SK-N-SH (cell line): ENCODE data around the gene PCDHGC4. TPM values are rescaled to one million over a fixed set of nuclear protein-coding genes. Genes with fewer than 3 reads are reported as not detected.

Experiments used
- CTCF ChIA-PET: fragments of 300-600, 350-600 bp; formaldehyde crosslinking; extraction: SDS; loops from one replicate; lab custom pipeline; 2021; lab: Yijun Ruan, JAX
- POLR2A ChIA-PET: fragments of 350-600 bp; sonication (Branson Sonifier 250); formaldehyde crosslinking; extraction: SDS; loops from one replicate; lab custom pipeline; 2020; ENCODE audit warnings: antibody characterized with exemption, inconsistent platforms; lab: Yijun Ruan, JAX
- DNase-seq: peaks from one replicate; pipeline ENCODE4 v3.0.0; 2012
- H2AFZ ChIP-seq: fragments of 200-600 bp; sonication (generic); 2 replicates; pipeline ENCODE4 v1.8.1; 2016; ENCODE audit warnings: antibody characterized with exemption, mild to moderate bottlenecking, low read depth
- H3F3A ChIP-seq: fragments of 200-600 bp; sonication (generic); replicated peaks from 2 replicates; pipeline ENCODE3; 2016; ENCODE audit warnings: antibody characterized with exemption, mild to moderate bottlenecking; ENCODE audit not compliant: insufficient read depth
- H3K27ac ChIP-seq, 2 experiments: fragments of 200-500 bp in 1 of 2; fragments of 200-600 bp in 1 of 2; sonication (Bioruptor generic) in 1 of 2; sonication (generic), shearing (Covaris generic) in 1 of 2; 2 replicates each; pipeline versions ENCODE4 v1.5.1 to v1.6.1; 2014 to 2016; ENCODE audit warnings: low read depth in 2 of 2, inconsistent platforms in 1 of 2, low read length in 1 of 2, mild to moderate bottlenecking in 1 of 2, mixed read lengths in 1 of 2
- H3K27me3 ChIP-seq: fragments of 200-600 bp; sonication (generic), shearing (Covaris generic); 2 replicates; pipeline ENCODE4 v1.6.1; 2016; ENCODE audit warnings: mixed run types; ENCODE audit not compliant: insufficient read depth
- H3K36me3 ChIP-seq, 2 experiments: fragments of 200-500 bp in 1 of 2; fragments of 200-600 bp in 1 of 2; sonication (Bioruptor generic) in 1 of 2; sonication (generic) in 1 of 2; replicated peaks in 1 of 2; 2 replicates each; pipeline versions ENCODE3 to v1.5.1; 2014 to 2016; ENCODE audit warnings: low read length in 1 of 2, mild to moderate bottlenecking in 1 of 2; ENCODE audit not compliant: insufficient read depth in 2 of 2, control insufficient read depth in 1 of 2
- H3K4me1 ChIP-seq, 2 experiments: fragments of 200-500 bp in 1 of 2; fragments of 200-600 bp in 1 of 2; sonication (Bioruptor generic) in 1 of 2; sonication (generic), shearing (Covaris generic) in 1 of 2; 2 replicates each; pipeline versions ENCODE4 v1.5.1 to v1.6.1; 2014 to 2016; ENCODE audit warnings: low read depth in 1 of 2, low read length in 1 of 2, mixed run types in 1 of 2; ENCODE audit not compliant: insufficient read depth in 2 of 2, control insufficient read depth in 1 of 2
- H3K4me2 ChIP-seq: fragments of 200-600 bp; sonication (generic), shearing (Covaris generic); 2 replicates; pipeline ENCODE4 v1.6.1; 2017; ENCODE audit warnings: mixed run types
- H3K4me3 ChIP-seq, 2 experiments: fragments of 200-500 bp in 1 of 2; fragments of 200-600 bp in 1 of 2; sonication (Bioruptor generic) in 1 of 2; sonication (generic), shearing (Covaris generic) in 1 of 2; 2 replicates each; pipeline versions ENCODE4 v1.5.1 to v1.8.1; 2014 to 2016; ENCODE audit warnings: low read depth in 2 of 2, inconsistent platforms in 1 of 2, low read length in 1 of 2, mild to moderate bottlenecking in 1 of 2, mixed read lengths in 1 of 2, moderate library complexity in 1 of 2
- H3K79me2 ChIP-seq: fragments of 200-600 bp; sonication (generic); 2 replicates; pipeline ENCODE4 v1.8.1; 2017; ENCODE audit warnings: mild to moderate bottlenecking; ENCODE audit not compliant: insufficient read depth
- H3K9ac ChIP-seq: fragments of 200-600 bp; sonication (generic); 2 replicates; pipeline ENCODE4 v1.6.1; 2017; ENCODE audit warnings: mixed run types
- H3K9me2 ChIP-seq: fragments of 200-600 bp; sonication (generic); 2 replicates; pipeline ENCODE4 v1.6.1; 2017; ENCODE audit warnings: mixed run types
- H3K9me3 ChIP-seq: fragments of 200-600 bp; sonication (generic); 2 replicates; pipeline ENCODE4 v1.6.1; 2017; ENCODE audit warnings: mixed run types, mild to moderate bottlenecking, moderate library complexity
- H4K20me1 ChIP-seq: fragments of 200-600 bp; sonication (generic); 2 replicates; pipeline ENCODE4 v1.6.1; 2017; ENCODE audit warnings: mild to moderate bottlenecking, mixed run types; ENCODE audit not compliant: insufficient read depth
- ELF1 ChIP-seq: IDR thresholded peaks from 2 replicates; pipeline ENCODE4 v1.4.0; 2012
- EZH2phosphoT487 ChIP-seq: fragments of 200-600 bp; sonication (generic); IDR thresholded peaks from 2 replicates; pipeline ENCODE4 v1.6.1; 2017; ENCODE audit warnings: low read depth, mixed run types, mild to moderate bottlenecking, antibody characterized with exemption, moderate library complexity, borderline replicate concordance
- IRF3 ChIP-seq: fragments of 150-350 bp; IDR thresholded peaks from 2 replicates; pipeline ENCODE4 v1.6.1; 2016; ENCODE audit warnings: mild to moderate bottlenecking, low read depth, low read length
- MAX ChIP-seq: IDR thresholded peaks from 2 replicates; pipeline ENCODE4 v1.4.0; 2012; ENCODE audit warnings: low read depth
- MEF2A ChIP-seq: IDR thresholded peaks from 2 replicates; pipeline ENCODE4 v1.4.0; 2012; ENCODE audit warnings: low read depth, borderline replicate concordance
- MXI1 ChIP-seq: IDR thresholded peaks from 2 replicates; pipeline ENCODE4 v1.6.1; 2012; ENCODE audit warnings: mild to moderate bottlenecking, low read depth, low read length, improper control_type of control experiment
- NFIC ChIP-seq: IDR thresholded peaks from 2 replicates; pipeline ENCODE4 v1.4.0; 2012; ENCODE audit warnings: borderline replicate concordance
- POLR2AphosphoS5 ChIP-seq: IDR thresholded peaks from 2 replicates; pipeline ENCODE4 v1.6.1; 2012; ENCODE audit warnings: low read depth, low read length
- RAD21 ChIP-seq: IDR thresholded peaks from 2 replicates; pipeline ENCODE4 v1.6.1; 2012; ENCODE audit warnings: mild to moderate bottlenecking, low read length
- REST ChIP-seq: IDR thresholded peaks from 2 replicates; pipeline ENCODE4 v1.6.1; 2012; ENCODE audit warnings: mild to moderate bottlenecking, low read depth, low read length, moderate library complexity
- RFX5 ChIP-seq: IDR thresholded peaks from 2 replicates; pipeline ENCODE4 v1.6.1; 2012; ENCODE audit warnings: mild to moderate bottlenecking, improper control_type of control experiment, low read length
- SIN3A ChIP-seq: IDR thresholded peaks from 2 replicates; pipeline ENCODE4 v1.6.1; 2012; ENCODE audit warnings: low read depth, mild to moderate bottlenecking, low read length, moderate library complexity, borderline replicate concordance
- TAF1 ChIP-seq: IDR thresholded peaks from 2 replicates; pipeline ENCODE4 v1.6.1; 2012; ENCODE audit warnings: low read depth, mild to moderate bottlenecking, low read length, moderate library complexity, borderline replicate concordance
- TCF12 ChIP-seq: IDR thresholded peaks from 2 replicates; pipeline ENCODE4 v1.4.0; 2012
- TEAD4 ChIP-seq: IDR thresholded peaks from 2 replicates; pipeline ENCODE4 v1.4.0; 2012; ENCODE audit warnings: mild to moderate bottlenecking, borderline replicate concordance; ENCODE audit not compliant: insufficient read depth
- USF1 ChIP-seq: IDR thresholded peaks from 2 replicates; pipeline ENCODE4 v1.4.0; 2012; ENCODE audit warnings: low read depth, borderline replicate concordance
- USF2 ChIP-seq: fragments of 150-350 bp; IDR thresholded peaks from 2 replicates; pipeline ENCODE4 v1.6.1; 2017; ENCODE audit warnings: antibody characterized with exemption, low read length, low read depth, borderline replicate concordance
- WGBS: methylation state at CpG from one replicate; pipeline ENCODE4 v1.1.6; 2017; ENCODE audit warnings: low lambda C conversion rate; 5-methylcytosine and 5-hydroxymethylcytosine counted together
- polyA plus RNA-seq, 3 experiments: library from polyadenylated mRNA; depleted of rRNA; stranded (reverse); fragments of >200 nt; gene quantifications; 2 replicates each; pipeline ENCODE4 v1.2.3, GENCODE V29; 2012

The PCDHGC4 gene
- polyA plus RNA-seq, 1 of the 3 experiments (the other 2 are of a cell fraction) = 0.53 TPM

GRCh38 chr5:141495453-141495811 lies 10.6 kb downstream of the PCDHGC4 start:
- H3K9me3 ChIP-seq = no peaks in the 10 kb centered on the region
- H3K4me3 ChIP-seq = no peak overlapping the region
- POLR2A ChIA-PET = interaction anchor here (1.1 kb wide), 1 partner anchor 9 kb away, joined by 4 read pairs; no protein-coding TSS in a partner anchor
- no peak overlapping the region for H3K4me2 ChIP-seq
- no peaks in the 10 kb centered on the region for H3K9me2 ChIP-seq
- H3K27me3 ChIP-seq = no peaks in the 10 kb centered on the region
- H3K4me1 ChIP-seq = peaks cover 2 to 39% of the 10 kb centered on the region in 2 experiments; a peak in 3 of 4 replicates
- H3K9ac ChIP-seq = no peak overlapping the region
- peaks cover 45% of the 10 kb centered on the region for H3K79me2 ChIP-seq
- peaks cover 17 to 25% of the 10 kb centered on the region in 2 experiments for H3K36me3 ChIP-seq
- peaks cover 4% of the 10 kb centered on the region; the same call in 1 of the 2 replicates for H4K20me1 ChIP-seq
- no peak overlapping the region for H3K27ac ChIP-seq
- peaks cover 2% of the 10 kb centered on the region for H3F3A ChIP-seq
- CTCF ChIA-PET = interaction anchor here (1.0 kb wide), 1 partner anchor 17 kb away, joined by 3 read pairs; no protein-coding TSS in a partner anchor
- TF ChIP-seq TCF12 = no peak
- no peak for TF ChIP-seq REST
- no peak for TF ChIP-seq IRF3
- TF ChIP-seq USF2 = no peak
- TF ChIP-seq ELF1 = no peak
- TF ChIP-seq, all 33 proteins: peak for 0
- DNase-seq = no peak
- H2AFZ ChIP-seq = no peak overlapping the region
- 92% methylated on average over 8 of the region's 8 CpGs for WGBS

GRCh38 chr5:141496038-141496437 lies 11.2 kb downstream of the PCDHGC4 start:
- DNase-seq = no peak
- H3K9me3 ChIP-seq = no peaks in the 10 kb centered on the region
- H4K20me1 ChIP-seq = no peaks in the 10 kb centered on the region
- ChIA-PET CTCF (interaction anchor here (0.6 kb wide), 1 partner anchor 13 kb away, joined by 3 read pairs; no protein-coding TSS in a partner anchor), POLR2A (interaction anchor here (1.1 kb wide), 1 partner anchor 9 kb away, joined by 4 read pairs; no protein-coding TSS in a partner anchor)
- no peak overlapping the region for H3K4me2 ChIP-seq
- H3K4me3 ChIP-seq = no peak overlapping the region
- H3K36me3 ChIP-seq = peaks cover 15 to 19% of the 10 kb centered on the region in 2 experiments
- H3K27ac ChIP-seq = no peak overlapping the region
- no peak for TF ChIP-seq RAD21
- TF ChIP-seq MXI1 = no peak
- no peak for TF ChIP-seq IRF3
- no peak for TF ChIP-seq SIN3A
- TF ChIP-seq RFX5 = no peak
- no peak for TF ChIP-seq ELF1
- no peak for TF ChIP-seq POLR2AphosphoS5
- no peak for TF ChIP-seq EZH2phosphoT487
- TF ChIP-seq MAX = no peak
- TF ChIP-seq USF1 = no peak
- TF ChIP-seq MEF2A = no peak
- TF ChIP-seq NFIC = no peak
- TF ChIP-seq TAF1 = no peak
- TF ChIP-seq TEAD4 = no peak
- peaks cover 2 to 39% of the 10 kb centered on the region in 2 experiments; a peak in 3 of 4 replicates for H3K4me1 ChIP-seq
- no peaks in the 10 kb centered on the region for H3K9me2 ChIP-seq
- no peak overlapping the region for H3K9ac ChIP-seq
- H3F3A ChIP-seq = peaks cover 2% of the 10 kb centered on the region
- H3K79me2 ChIP-seq = peaks cover 39% of the 10 kb centered on the region
- H2AFZ ChIP-seq = no peak overlapping the region
- no peaks in the 10 kb centered on the region for H3K27me3 ChIP-seq
- 83% methylated on average over 4 of the region's 4 CpGs for WGBS
